RWPE1 (cell line): ENCODE results near the gene TAF4.

ENCODE experiments used
- CTCF ChIA-PET: fragments of 350-600 bp; sonication (Branson Sonifier 250); formaldehyde crosslinking; extraction: SDS; loops from one replicate; lab custom pipeline; 2021; lab: Yijun Ruan, JAX
- POLR2A ChIA-PET: fragments of 400-600 bp; formaldehyde crosslinking; extraction: SDS; loops from one replicate; lab custom pipeline; 2020; ENCODE audit warnings: antibody characterized with exemption; ENCODE audit not compliant: low non-redundant PET; lab: Yijun Ruan, JAX
- DNase-seq: peaks from one replicate; pipeline ENCODE4 v3.0.0; 2012; ENCODE audit warnings: low spot score
- H3K27ac ChIP-seq: fragments of 450-650 bp; 2 replicates; pipeline ENCODE4 v1.5.1; 2017
- TF ChIP-seq, protein P1 (sequence below): fragments of 450-650 bp; conservative IDR thresholded peaks from 2 replicates; pipeline ENCODE4 v1.5.1; 2017; ENCODE audit warnings: low read depth, mild to moderate bottlenecking

TAF4 gene

DNA sequence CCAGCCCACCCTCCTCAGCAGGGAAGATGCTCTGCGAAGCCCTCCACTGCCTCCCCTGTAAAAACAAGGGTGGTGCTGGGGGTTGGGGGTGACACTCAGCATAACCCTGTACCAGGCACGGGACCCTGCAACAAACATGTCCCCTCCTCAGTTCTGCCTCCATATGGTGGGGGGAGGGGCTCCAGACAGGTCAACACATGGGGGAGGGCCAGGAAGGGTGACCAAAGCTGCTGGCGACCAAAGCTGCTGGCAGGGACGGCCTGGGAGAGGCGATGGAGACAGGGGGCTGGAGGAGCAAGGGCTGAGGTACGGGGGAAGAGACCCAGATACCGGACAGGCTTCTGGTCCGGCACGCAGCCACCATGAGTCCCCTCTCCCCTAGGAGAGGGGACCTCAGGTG lies 123.2 kb downstream of the TAF4 start:
- POLR2A ChIA-PET = no interaction called here

DNA sequence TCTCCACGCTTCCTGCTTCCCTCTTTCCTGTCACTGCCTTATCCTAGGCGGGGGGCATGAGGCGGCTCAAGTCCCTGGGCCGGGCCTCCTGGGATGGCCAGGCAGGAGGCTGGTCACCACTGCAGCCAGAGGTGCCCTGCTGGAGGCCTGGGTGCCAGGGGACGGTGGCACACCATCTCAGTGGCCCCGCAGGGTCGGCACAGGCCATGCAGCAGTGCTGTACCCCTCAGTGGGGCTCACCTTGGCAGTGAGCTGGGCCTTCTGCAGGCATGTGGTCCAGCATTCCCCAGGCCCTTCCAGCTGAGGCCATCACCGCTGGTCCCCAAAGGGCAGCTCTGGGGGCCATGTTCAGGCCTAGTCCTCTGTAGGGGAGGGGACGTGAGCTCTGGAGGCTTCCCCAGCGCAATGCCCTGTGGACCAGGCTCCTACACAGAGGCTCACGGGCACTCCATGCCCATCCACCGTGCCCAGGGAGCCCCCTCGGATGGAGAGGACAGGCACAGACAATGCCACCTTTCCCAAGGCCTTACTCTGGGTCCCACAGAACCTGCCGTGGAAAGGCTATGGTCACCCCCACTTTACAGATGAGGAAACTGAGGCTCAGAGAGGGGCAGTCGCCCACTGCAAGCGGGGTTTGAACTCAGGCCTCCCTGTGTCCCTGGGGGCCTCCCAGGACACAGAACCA lies 123.8 kb downstream of the TAF4 start:
- no peak for DNase-seq
- ChIA-PET CTCF (no interaction called here), POLR2A (no interaction called here)
- TF ChIP-seq, protein P1, sequence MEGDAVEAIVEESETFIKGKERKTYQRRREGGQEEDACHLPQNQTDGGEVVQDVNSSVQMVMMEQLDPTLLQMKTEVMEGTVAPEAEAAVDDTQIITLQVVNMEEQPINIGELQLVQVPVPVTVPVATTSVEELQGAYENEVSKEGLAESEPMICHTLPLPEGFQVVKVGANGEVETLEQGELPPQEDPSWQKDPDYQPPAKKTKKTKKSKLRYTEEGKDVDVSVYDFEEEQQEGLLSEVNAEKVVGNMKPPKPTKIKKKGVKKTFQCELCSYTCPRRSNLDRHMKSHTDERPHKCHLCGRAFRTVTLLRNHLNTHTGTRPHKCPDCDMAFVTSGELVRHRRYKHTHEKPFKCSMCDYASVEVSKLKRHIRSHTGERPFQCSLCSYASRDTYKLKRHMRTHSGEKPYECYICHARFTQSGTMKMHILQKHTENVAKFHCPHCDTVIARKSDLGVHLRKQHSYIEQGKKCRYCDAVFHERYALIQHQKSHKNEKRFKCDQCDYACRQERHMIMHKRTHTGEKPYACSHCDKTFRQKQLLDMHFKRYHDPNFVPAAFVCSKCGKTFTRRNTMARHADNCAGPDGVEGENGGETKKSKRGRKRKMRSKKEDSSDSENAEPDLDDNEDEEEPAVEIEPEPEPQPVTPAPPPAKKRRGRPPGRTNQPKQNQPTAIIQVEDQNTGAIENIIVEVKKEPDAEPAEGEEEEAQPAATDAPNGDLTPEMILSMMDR = no peak
- no peak overlapping the region for H3K27ac ChIP-seq

More for the DNA sequence above, 123.2 kb downstream of the TAF4 start:
- H3K27ac ChIP-seq = no peak overlapping the region
- TF ChIP-seq, protein P1 = no peak
- no peak for DNase-seq
- CTCF ChIA-PET = no interaction called here

- H3K27ac ChIP-seq = no peak overlapping the region
- ChIA-PET POLR2A (no interaction called here), CTCF (interaction anchor here (0.6 to 0.7 kb wide), 2 partner anchors 10 to 397 kb away, joined by 3 to 6 read pairs; no protein-coding TSS in a partner anchor)
- TF ChIP-seq, protein P1 = no peak
- no peak for DNase-seq
Observed at GRCh38 chr20:61940976-61941720, 124.5 kb downstream of the TAF4 start.

DNA sequence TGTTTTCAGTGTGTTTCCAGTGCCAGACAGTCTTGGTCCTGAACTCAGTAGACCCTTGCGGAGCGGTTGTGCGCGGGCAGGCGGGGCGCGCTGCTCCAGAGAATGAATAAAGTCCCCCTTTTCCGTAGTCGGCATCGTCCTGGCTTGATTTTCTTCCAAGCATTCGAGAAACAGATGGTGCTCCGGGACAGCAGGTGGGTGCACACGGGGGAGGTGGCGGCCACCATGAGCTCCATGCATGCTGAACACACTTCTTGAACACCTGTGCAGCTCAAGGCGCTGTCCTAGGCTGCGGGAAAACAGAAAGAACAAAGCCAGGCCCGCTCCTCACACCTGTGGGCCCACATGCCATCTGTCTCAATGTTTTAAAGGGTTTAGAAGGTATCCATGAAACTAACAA lies 125.2 kb downstream of the TAF4 start:
- TF ChIP-seq, protein P1 = no peak
- CTCF ChIA-PET = interaction anchor here (0.6 to 0.7 kb wide), 2 partner anchors 10 to 396 kb away, joined by 3 to 6 read pairs; no protein-coding TSS in a partner anchor
- POLR2A ChIA-PET = no interaction called here
- H3K27ac ChIP-seq = no peak overlapping the region
- no peak for DNase-seq

DNA sequence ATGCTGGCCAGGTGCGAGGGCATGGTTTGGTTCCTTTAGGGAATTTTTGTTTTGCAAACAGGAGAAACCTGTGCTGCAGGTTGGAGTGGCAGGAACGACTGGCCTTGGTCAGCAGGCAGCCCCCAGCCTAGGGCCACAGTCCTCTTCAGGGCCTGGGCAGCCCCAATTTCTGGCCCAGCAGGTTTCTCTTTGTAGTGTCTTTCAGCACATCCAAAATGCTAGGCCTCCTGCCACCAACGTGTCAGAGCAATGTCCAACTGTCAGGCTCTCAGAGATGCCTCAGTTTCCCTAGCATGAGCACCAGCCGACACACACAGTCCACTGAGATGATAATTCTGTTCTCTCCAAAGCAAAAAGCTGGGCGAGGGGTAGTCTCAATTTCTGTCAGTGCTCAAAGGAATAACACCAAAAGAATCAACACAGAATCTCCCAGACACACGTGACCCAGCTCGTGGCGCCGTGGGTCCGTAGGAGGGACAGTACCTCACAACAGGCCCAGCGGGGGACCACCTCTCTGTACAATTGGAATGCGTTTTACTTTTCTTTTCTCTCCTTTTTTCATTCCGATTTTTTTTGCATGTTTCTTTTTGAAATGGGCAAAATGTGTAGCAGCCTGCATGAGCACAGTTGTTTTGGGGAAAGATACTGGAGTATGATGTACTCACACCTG lies 125.9 kb downstream of the TAF4 start:
- no peak overlapping the region for H3K27ac ChIP-seq
- DNase-seq = no peak
- ChIA-PET CTCF (no interaction called here), POLR2A (no interaction called here)
- TF ChIP-seq, protein P1 = no peak
